BLaER1 treated with 17β-estradiol and CSF1 and Interleukin-3, amounts not matched to agents 10 nM and 100 nM (cell line): ENCODE measurements around the gene DNM2.

Source experiments
- H3K27ac ChIP-seq, 11 experiments: shearing (Covaris generic); formaldehyde crosslinking; 2 replicates each; pipeline ENCODE4 v1.8.1; 2022
- H3K27me3 ChIP-seq, 11 experiments: shearing (Covaris generic); formaldehyde crosslinking; 2 replicates each; pipeline ENCODE4 v1.8.1; 2022
- H3K36me3 ChIP-seq, 11 experiments: shearing (Covaris generic); formaldehyde crosslinking; 2 replicates each; pipeline ENCODE4 v1.8.1; 2022
- H3K4me1 ChIP-seq, 10 experiments: shearing (Covaris generic); formaldehyde crosslinking; 2 replicates each; pipeline ENCODE4 v1.8.1; 2022
- H3K4me2 ChIP-seq, 11 experiments: shearing (Covaris generic); formaldehyde crosslinking; 2 replicates each; pipeline ENCODE4 v1.8.1; 2022
- H3K4me3 ChIP-seq, 10 experiments: shearing (Covaris generic); formaldehyde crosslinking; 2 replicates each; pipeline ENCODE4 v1.8.1; 2022
- H3K9ac ChIP-seq, 11 experiments: shearing (Covaris generic); formaldehyde crosslinking; 2 replicates each; pipeline ENCODE4 v1.8.1; 2022
- H3K9me3 ChIP-seq, 11 experiments: shearing (Covaris generic); formaldehyde crosslinking; replicated peaks in 1 of 11; 2 replicates each; pipeline ENCODE4 v1.8.1; 2022
- H4K20me1 ChIP-seq, 11 experiments: shearing (Covaris generic); formaldehyde crosslinking; 2 replicates each; pipeline ENCODE4 v1.8.1; 2022
- Cebpa-rat ChIP-seq, 11 experiments: shearing (Covaris generic); IDR thresholded peaks; 2 replicates each; pipeline ENCODE4 v1.8.1; 2022

DNM2 gene

DNA sequence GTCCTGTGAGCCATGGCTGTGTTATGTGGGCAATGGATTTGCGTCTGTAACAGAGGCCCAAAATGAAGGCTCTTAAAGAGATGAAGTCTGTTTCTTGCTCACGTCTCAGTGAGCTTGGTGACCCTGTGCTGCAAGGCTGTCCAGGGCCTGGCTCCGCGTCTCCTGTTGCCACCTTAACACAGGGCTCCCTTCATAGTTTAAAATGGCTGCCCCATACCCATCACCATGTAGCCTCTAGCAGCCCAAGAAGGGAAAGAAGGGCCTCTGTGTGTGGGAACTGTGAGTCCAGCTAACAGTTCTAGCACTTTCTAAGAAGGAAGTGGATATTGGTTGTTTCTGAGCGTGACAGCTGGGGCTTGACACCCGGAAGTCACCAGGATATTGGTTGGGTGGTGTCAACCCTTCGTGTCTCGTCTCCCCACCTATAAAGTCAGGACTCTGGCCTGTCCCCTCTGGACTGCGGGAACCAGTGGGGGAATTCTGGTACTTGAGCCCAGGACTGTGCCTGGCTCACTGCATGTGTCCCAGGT lies 97.2 kb downstream of the DNM2 start:
- peaks cover 85 to 100% (median 98%) of the 10 kb centered on the region in 11 experiments for H3K36me3 ChIP-seq
- peak overlapping the region in 4 of 11 experiments; percentile 19 to 29 (median 22); a peak in 2 of 22 replicates for H3K9ac ChIP-seq

DNA sequence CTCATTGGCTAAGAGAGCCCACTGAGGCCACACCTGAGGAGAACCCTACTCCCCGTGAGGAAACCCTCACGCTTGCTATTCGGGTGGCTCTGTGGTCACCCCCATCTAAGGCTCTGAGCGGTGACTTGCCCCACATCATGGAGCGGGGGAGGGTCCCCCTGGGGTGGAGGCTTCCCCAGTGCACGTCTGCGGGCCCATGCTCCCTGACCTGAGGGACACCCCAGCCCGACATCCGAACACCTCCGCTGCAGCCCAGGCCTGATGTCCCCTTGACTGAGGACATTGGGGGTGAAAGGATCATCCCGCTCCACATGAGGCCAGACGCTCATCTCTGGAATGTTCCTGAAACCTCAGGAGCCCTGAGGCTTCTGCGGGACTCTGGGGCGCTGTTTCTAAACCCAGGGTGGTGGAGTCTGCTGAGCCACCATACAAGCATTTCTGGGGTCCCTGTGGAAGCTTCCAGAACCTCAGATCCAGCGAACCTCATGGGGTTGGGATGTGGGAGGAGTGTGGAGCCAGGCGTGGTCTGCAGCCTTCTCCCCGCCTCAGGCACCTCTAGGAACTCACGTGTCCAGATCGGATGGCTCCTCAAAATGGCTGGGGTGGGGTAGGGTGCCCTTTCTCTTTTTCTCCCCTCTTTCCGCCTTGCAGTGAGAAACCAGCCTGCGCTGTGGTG lies 98.2 kb downstream of the DNM2 start:
- H3K9me3 ChIP-seq: no peaks in the 10 kb centered on the region
- H3K27me3 ChIP-seq: no peaks in the 10 kb centered on the region
- peak overlapping the region in 6 of 11 experiments; percentile 5 to 80 (median 42); a peak in 10 of 22 replicates for H3K27ac ChIP-seq
- H3K4me2 ChIP-seq: no peak overlapping the region
- peaks cover 0 to 45% (median 29%) of the 10 kb centered on the region in 10 experiments; a peak in 17 of 20 replicates for H3K4me1 ChIP-seq
- H4K20me1 ChIP-seq: peaks cover 8 to 86% (median 61%) of the 10 kb centered on the region in 11 experiments; a peak in 17 of 22 replicates
- no peak for TF ChIP-seq Cebpa-rat (IDR thresholded peaks at IDR 0.05)
- peak overlapping the region in 3 of 11 experiments; percentile 11 to 19 (median 16); a peak in 2 of 22 replicates for H3K9ac ChIP-seq
- H3K4me3 ChIP-seq: no peak overlapping the region
- peaks cover 85 to 100% (median 98%) of the 10 kb centered on the region in 11 experiments for H3K36me3 ChIP-seq

More for the DNA sequence above, 97.2 kb downstream of the DNM2 start:
- no peaks in the 10 kb centered on the region for H3K27me3 ChIP-seq
- H3K9me3 ChIP-seq: no peaks in the 10 kb centered on the region
- peaks cover 0 to 55% (median 37%) of the 10 kb centered on the region in 10 experiments; a peak in 17 of 20 replicates for H3K4me1 ChIP-seq
- H3K4me3 ChIP-seq: no peak overlapping the region
- no peak overlapping the region; a peak in 1 of 22 replicates for H3K4me2 ChIP-seq
- H3K27ac ChIP-seq: peak overlapping the region in 9 of 11 experiments; percentile 5 to 80 (median 38); a peak in 15 of 22 replicates
- TF ChIP-seq Cebpa-rat (IDR thresholded peaks at IDR 0.05): no peak
- peaks cover 8 to 86% (median 60%) of the 10 kb centered on the region in 11 experiments; a peak in 17 of 22 replicates for H4K20me1 ChIP-seq

DNA sequence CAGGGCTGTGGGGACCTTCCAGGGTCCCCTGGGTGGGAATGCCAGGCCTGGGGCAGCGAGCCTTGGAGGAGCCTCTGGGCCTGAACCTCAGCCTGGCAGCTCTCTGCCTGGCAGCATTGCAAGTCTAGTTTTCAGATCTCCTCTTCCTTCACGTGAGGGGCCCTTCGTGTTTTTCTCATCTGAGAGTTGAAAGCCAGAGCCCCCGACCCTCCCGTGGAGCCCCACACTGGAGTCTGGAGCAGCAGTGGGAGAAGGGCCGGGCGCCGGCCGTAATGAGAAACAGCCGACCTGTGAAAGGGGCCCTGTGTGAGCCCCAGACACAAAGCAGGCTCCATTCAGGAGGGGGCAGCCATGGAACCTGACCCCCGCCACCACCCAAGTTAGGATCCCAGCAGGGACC lies 98.8 kb downstream of the DNM2 start:
- H3K4me1 ChIP-seq: peaks cover 0 to 39% (median 24%) of the 10 kb centered on the region in 10 experiments; a peak in 17 of 20 replicates
- H4K20me1 ChIP-seq: peaks cover 8 to 86% (median 58%) of the 10 kb centered on the region in 11 experiments; a peak in 17 of 22 replicates
- H3K9ac ChIP-seq: peak overlapping the region in 2 of 11 experiments; percentile 11 to 19; a peak in 1 of 22 replicates
- no peaks in the 10 kb centered on the region for H3K9me3 ChIP-seq
- H3K36me3 ChIP-seq: peaks cover 85 to 100% (median 98%) of the 10 kb centered on the region in 11 experiments
- TF ChIP-seq Cebpa-rat (IDR thresholded peaks at IDR 0.05): no peak
- H3K4me3 ChIP-seq: no peak overlapping the region
- no peak overlapping the region for H3K4me2 ChIP-seq
- H3K27ac ChIP-seq: peak overlapping the region in 4 of 11 experiments; percentile 23 to 80 (median 43); a peak in 9 of 22 replicates
- no peaks in the 10 kb centered on the region for H3K27me3 ChIP-seq

DNA sequence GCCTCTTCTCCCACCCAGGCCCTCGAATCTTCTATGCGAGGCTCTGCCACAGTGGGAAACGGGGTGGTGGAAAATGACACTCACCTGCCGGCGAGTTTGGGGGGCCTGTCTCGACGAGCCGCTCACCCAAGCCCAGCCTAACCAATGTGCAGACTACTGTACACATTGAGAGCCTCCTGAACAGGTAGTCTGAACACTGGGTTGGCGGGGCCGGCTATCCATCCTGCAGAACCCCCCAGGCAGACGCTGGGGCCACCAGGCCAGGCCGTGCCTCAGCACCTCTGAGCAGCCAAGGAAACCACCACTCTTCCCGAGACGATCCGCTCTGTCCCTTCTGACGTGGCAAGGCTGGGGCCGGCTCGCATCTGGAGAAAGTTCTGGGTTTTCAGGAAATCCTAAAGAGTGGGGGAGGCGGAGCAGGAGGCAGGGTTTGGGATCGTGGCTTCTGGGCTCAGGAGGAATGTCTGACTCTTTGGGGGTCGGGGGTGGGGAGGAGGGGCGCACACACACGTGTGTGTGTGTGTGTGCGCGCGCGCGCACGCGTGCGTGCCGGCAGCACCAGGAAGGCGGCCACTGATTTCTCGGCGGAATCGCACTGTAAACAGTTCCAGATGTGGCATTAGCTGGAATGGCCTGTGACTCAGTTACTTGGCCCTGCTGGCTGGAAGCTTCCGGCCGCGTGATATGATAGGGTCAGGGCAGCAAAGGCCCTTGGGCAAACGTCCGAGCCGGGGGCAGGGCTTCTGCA lies 99.6 kb downstream of the DNM2 start:
- Histone ChIP-seq H3K9ac (0 out of 22 replicates have a peak overlapping the region, but pooled peaks of 1 of the 11 experiments have one; percentile 19), H3K27ac (peak overlapping the region in 4 of 11 experiments; percentile 23 to 80 (median 43); a peak in 1 of 22 replicates), H3K4me3 (no peak overlapping the region), H3K4me1 (peaks cover 0 to 31% (median 16%) of the 10 kb centered on the region in 10 experiments; a peak in 17 of 20 replicates), H3K9me3 (no peaks in the 10 kb centered on the region), H3K4me2 (no peak overlapping the region), H3K27me3 (no peaks in the 10 kb centered on the region), H4K20me1 (peaks cover 8 to 82% (median 54%) of the 10 kb centered on the region in 11 experiments; a peak in 17 of 22 replicates), H3K36me3 (peaks cover 86 to 100% (median 98%) of the 10 kb centered on the region in 11 experiments)
- no peak for TF ChIP-seq Cebpa-rat (IDR thresholded peaks at IDR 0.05)

DNA sequence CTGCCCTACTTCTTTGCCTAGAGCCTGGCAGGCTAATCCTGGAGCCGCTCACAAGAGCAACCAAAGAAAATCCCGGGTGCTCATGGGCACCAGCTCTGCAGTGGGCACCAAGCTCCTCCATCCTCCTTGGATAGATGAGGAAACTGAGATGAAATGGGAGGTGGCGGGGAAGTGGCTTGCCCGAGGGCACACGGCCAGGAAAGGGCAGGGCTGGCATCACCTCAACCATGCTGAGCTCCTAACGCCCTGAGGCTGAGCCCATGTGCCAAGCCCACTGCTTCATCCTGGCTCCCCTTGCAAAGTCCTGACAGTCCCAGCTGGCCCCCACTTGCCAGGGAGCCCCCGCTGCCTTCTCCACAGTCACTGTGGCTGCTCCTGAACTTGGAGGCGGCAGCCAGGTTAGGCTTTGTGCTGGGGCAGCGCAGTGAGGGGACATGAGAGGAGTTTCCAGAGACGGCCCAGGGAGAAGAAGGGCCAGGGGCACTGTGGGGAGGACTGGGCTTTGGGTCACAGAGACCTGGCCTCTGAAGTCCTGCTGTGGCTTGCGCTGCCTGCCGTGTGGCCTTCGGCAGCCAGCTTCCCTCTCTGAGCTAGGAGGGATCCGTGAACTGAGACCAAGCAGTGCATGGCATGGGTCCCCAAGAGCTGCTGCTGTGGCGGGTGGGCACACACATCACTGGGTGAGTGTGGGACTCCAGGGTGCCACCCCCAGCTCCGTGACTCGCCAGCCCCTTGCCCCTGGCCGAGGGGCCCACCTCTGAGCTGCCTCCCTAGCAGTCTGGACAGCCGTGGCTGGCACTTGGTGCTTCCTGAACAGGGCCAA lies 100.6 kb downstream of the DNM2 start:
- no peak overlapping the region for H3K9ac ChIP-seq
- no peak for TF ChIP-seq Cebpa-rat (IDR thresholded peaks at IDR 0.05)
- H3K27me3 ChIP-seq: no peaks in the 10 kb centered on the region
- no peak overlapping the region for H3K4me2 ChIP-seq
- H3K36me3 ChIP-seq: peaks cover 92 to 100% (median 100%) of the 10 kb centered on the region in 11 experiments
- no peak overlapping the region for H3K4me3 ChIP-seq
- H4K20me1 ChIP-seq: peaks cover 8 to 79% (median 52%) of the 10 kb centered on the region in 11 experiments; a peak in 17 of 22 replicates
- peak overlapping the region in 3 of 11 experiments; percentile 5 to 30 (median 22); a peak in 1 of 22 replicates for H3K27ac ChIP-seq
- H3K9me3 ChIP-seq: no peaks in the 10 kb centered on the region
- peaks cover 0 to 21% (median 7%) of the 10 kb centered on the region in 10 experiments; a peak in 15 of 20 replicates for H3K4me1 ChIP-seq

DNA sequence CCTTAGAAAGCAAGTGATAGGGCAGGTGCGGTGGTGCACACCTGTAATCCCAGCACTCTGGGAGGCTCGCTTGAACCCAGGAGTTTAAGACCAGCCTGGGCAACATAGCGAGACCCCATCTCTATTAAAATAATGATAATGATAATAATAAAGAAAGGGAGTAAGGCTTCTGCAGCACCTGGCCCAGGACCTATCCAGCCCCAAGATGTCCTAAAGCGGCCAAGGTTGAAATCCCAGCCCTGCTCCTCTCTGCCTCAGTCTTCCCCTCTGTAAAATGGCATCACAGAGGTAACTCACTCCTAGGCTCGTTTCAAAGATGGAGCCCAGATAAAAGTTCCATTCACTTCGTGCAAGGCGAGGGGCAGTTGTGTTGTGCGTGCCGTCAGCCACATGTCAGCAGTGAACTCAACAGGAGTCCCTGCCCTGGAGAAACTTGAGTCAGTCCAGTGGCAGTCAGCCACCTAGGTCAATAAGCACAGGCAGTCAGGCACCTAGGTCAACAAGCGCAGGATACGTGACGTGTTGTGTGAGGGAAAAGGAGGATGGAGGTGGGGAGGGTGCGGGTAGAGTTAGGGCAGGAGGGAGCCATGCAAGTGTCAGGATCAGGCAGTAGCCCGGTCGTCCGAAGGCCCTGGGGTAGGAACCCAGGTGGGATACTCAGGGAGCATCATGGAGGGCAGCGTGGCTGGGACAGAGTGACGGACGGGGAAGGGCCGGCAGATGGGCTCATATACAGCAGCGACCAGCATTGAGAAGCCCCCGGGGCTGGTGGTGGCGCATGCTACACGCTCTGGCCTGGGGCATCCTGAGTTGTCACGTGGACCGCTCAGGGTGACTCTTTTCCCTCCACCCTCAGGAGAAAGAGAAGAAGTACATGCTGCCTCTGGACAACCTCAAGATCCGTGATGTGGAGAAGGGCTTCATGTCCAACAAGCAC lies 101.5 kb downstream of the DNM2 start:
- H3K27ac ChIP-seq: peak overlapping the region in 2 of 11 experiments; percentile 22 to 30; a peak in 1 of 22 replicates
- no peaks in the 10 kb centered on the region for H3K9me3 ChIP-seq
- H3K4me2 ChIP-seq: no peak overlapping the region
- peaks cover 8 to 87% (median 54%) of the 10 kb centered on the region in 11 experiments; a peak in 18 of 22 replicates for H4K20me1 ChIP-seq
- no peaks in the 10 kb centered on the region for H3K27me3 ChIP-seq
- peaks cover 0 to 13% (median 7%) of the 10 kb centered on the region in 10 experiments; a peak in 10 of 20 replicates for H3K4me1 ChIP-seq
- TF ChIP-seq Cebpa-rat (IDR thresholded peaks at IDR 0.05): no peak
- H3K9ac ChIP-seq: no peak overlapping the region
- no peak overlapping the region for H3K4me3 ChIP-seq
- H3K36me3 ChIP-seq: peaks cover 92 to 100% (median 100%) of the 10 kb centered on the region in 11 experiments

DNA sequence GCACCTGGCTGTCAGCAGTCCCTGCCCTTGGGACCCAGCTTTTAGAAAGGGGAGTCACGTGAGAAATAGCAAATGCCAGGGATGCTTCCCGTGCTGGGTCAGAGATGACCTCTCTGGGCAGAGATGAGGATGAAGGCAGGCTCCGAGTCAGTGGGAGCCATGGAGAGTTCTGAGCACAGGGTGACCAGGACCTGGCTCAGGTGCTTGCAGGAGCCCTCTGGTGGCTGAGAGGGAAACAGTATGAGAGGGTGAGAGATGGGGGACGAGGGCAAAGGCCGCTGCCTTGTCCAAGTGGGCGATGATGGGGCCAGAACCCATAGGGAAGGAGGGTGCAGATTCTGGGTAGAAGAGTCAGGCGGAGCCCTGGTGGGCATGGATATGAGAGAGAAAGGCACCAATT lies 102.3 kb downstream of the DNM2 start:
- no peaks in the 10 kb centered on the region for H3K27me3 ChIP-seq
- H3K36me3 ChIP-seq: peaks cover 94 to 100% (median 100%) of the 10 kb centered on the region in 11 experiments
- no peak overlapping the region; a peak in 1 of 22 replicates for H3K9ac ChIP-seq
- H3K9me3 ChIP-seq: no peaks in the 10 kb centered on the region
- H4K20me1 ChIP-seq: peaks cover 8 to 87% (median 53%) of the 10 kb centered on the region in 11 experiments; a peak in 18 of 22 replicates
- H3K4me1 ChIP-seq: peaks cover 0 to 14% (median 8%) of the 10 kb centered on the region in 10 experiments; a peak in 12 of 20 replicates
- no peak overlapping the region for H3K4me2 ChIP-seq
- H3K4me3 ChIP-seq: no peak overlapping the region
- no peak overlapping the region for H3K27ac ChIP-seq
- TF ChIP-seq Cebpa-rat (IDR thresholded peaks at IDR 0.05): no peak
